ENCODE results near the gene CDK13.

- no peak for TF ChIP-seq REST (IDR thresholded peaks at IDR 0.05; ENCODE audit: low read depth)
- no peak for TF ChIP-seq ZBTB7A (IDR thresholded peaks at IDR 0.05; ENCODE audit: low read depth)
- no peak for TF ChIP-seq TCF12 (IDR thresholded peaks at IDR 0.05; ENCODE audit: low read depth)
- TF ChIP-seq EP300 (IDR thresholded peaks at IDR 0.05; ENCODE audit: borderline replicate concordance), result no peak
- TF ChIP-seq TAF1 (IDR thresholded peaks at IDR 0.05; ENCODE audit: low read depth), result no peak
- no peak for TF ChIP-seq MAX (IDR thresholded peaks at IDR 0.05)
- TF ChIP-seq YY1 (IDR thresholded peaks at IDR 0.05; ENCODE audit: low read depth), result no peak
- TF ChIP-seq RAD21 (IDR thresholded peaks at IDR 0.05; ENCODE audit: low read depth), result no peak
Measured at GRCh38 chr7:40147371-40148246, 197.6 kb downstream of the CDK13 start.

Data from Ishikawa (cell line).